ENCODE results near the gene CEP164.
"Not testable (repeated sequence)": the region's sequence is repeated elsewhere in the genome, so short reads cannot be mapped to it uniquely, and the experiment has no call there.

The CEP164 gene

GRCh38 chr11:117443266-117444186, 115.9 kb downstream of the CEP164 start:
- DNase-seq: peak; percentile 46 to 70

GRCh38 chr11:117444256-117444655, 116.6 kb downstream of the CEP164 start:
- DNase-seq: no peak

GRCh38 chr11:117444711-117445658, 117.3 kb downstream of the CEP164 start:
- no peak for DNase-seq

GRCh38 chr11:117449111-117449693, 121.5 kb downstream of the CEP164 start:
- no peak for DNase-seq

- no peak for DNase-seq
These were observed 126.4 kb downstream of the CEP164 start for GRCh38 chr11:117453886-117454563.

GRCh38 chr11:117454564-117454917, 126.9 kb downstream of the CEP164 start:
- DNase-seq: no peak

GRCh38 chr11:117456027-117456720, 128.5 kb downstream of the CEP164 start:
- no peak for DNase-seq

GRCh38 chr11:117456721-117457029, 129.0 kb downstream of the CEP164 start:
- DNase-seq: not testable (repeated sequence)

GRCh38 chr11:117457031-117457785, 129.6 kb downstream of the CEP164 start:
- no peak for DNase-seq

GRCh38 chr11:117457835-117458234, 130.2 kb downstream of the CEP164 start:
- DNase-seq: no peak

GRCh38 chr11:117458275-117459122, 130.8 kb downstream of the CEP164 start:
- DNase-seq: no peak

- no peak for DNase-seq
These were observed 131.7 kb downstream of the CEP164 start for GRCh38 chr11:117459123-117459978.

- peak; percentile 79 to 84 for DNase-seq
These were observed 132.3 kb downstream of the CEP164 start for GRCh38 chr11:117459979-117460300.

- DNase-seq: no peak
These were observed 133.9 kb downstream of the CEP164 start for GRCh38 chr11:117461396-117462182.

GRCh38 chr11:117462183-117462863, 134.7 kb downstream of the CEP164 start:
- no peak for DNase-seq

- DNase-seq: no peak
These were observed 135.2 kb downstream of the CEP164 start for GRCh38 chr11:117462864-117463247.
